Stimulated activated CD4-positive, alpha-beta T cell treated with anti-CD3 and anti-CD28 coated beads, TNF-alpha, amount 100 ng/mL, for 48 hours (primary cell): ENCODE measurements around the gene PDZD4.

Experiments
- DNase-seq, 3 donors: peaks; one replicate each; pipeline ENCODE4 v3.0.0-alpha.2; 2020; ENCODE audit warnings: low read depth in 3 of 3

PDZD4 gene, protein sequence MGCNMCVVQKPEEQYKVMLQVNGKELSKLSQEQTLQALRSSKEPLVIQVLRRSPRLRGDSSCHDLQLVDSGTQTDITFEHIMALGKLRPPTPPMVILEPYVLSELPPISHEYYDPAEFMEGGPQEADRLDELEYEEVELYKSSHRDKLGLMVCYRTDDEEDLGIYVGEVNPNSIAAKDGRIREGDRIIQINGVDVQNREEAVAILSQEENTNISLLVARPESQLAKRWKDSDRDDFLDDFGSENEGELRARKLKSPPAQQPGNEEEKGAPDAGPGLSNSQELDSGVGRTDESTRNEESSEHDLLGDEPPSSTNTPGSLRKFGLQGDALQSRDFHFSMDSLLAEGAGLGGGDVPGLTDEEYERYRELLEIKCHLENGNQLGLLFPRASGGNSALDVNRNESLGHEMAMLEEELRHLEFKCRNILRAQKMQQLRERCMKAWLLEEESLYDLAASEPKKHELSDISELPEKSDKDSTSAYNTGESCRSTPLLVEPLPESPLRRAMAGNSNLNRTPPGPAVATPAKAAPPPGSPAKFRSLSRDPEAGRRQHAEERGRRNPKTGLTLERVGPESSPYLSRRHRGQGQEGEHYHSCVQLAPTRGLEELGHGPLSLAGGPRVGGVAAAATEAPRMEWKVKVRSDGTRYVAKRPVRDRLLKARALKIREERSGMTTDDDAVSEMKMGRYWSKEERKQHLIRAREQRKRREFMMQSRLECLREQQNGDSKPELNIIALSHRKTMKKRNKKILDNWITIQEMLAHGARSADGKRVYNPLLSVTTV

DNA sequence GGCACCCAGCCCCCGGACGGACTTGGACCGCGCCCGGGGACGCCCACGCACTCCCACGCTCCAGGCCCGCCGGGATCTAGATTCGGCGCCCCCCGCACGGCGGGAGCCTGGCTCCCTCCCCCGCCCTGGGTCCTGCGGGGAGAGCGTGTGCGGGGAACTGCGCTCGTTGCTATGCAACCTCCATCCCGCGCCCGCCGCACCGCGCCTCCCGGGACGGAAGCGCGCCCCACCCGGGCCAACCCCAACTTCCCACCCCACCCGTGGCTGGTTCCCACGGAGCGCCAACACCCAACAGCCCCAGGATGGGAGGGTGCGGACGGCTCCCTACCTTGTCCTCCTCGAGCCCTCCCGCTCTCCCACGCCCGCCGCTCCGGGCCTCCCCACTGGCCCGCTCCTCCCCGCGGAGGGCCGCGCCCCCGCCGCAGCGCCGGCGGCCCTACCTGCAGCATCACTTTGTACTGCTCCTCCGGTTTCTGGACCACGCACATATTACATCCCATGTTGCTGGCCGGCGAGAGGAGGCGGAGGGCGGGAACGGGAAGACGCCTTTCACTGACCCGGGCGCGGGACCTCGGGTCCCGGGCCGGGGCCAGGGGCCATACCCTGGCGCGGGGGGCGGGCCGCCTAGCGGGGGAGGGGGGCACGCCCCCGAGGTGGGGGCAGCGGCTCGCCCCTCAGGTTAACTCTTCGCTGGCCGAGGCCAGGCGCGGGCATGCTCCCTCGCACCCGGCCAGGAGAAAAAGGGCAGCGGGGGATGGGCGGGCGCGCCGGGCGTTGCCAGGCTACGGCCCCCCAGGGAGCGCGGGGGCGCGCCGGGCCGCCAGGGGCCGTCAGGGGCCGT lies at the start of gene PDZD4:
Gene PDZD4 (minus strand): TSS at position 746 of the 841 bp plus-strand sequence. CDS start 246 bp downstream, at position 500.
- DNase-seq, result no peak

DNA sequence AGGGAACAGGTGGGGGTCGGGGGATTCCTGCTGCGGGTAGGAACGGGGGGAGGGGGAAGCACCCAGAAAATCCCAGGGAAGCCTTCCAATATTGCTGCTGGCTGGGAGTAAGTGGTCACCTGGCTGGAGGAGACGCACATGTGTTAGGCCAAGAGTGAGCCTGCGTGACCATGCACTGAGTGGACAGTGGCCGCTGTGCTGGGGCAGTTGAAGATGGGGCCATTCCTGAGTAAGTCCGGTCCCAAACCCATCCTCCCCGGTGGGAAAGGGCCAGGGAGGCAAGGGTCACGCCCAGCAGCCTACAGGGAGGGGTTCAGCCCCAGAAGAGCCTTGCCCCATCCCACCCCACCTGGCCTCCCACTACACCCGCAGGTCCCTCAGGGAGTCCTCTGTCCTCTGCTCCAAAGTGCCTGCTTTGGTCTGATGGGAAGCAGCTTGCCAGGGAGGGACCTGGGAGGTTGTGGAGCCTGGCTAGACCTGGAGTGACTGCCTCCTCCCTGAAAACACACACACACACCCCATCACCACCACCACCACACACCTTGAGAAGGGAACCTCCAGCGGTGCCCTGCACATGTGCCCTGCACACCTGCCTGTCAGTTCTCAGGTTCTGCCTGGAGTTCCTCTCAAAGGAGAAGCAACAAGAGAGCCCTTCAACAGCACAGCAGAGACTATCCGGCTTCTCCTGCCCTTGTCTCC lies 49.5 kb upstream of the PDZD4 start:
- no peak for DNase-seq

DNA sequence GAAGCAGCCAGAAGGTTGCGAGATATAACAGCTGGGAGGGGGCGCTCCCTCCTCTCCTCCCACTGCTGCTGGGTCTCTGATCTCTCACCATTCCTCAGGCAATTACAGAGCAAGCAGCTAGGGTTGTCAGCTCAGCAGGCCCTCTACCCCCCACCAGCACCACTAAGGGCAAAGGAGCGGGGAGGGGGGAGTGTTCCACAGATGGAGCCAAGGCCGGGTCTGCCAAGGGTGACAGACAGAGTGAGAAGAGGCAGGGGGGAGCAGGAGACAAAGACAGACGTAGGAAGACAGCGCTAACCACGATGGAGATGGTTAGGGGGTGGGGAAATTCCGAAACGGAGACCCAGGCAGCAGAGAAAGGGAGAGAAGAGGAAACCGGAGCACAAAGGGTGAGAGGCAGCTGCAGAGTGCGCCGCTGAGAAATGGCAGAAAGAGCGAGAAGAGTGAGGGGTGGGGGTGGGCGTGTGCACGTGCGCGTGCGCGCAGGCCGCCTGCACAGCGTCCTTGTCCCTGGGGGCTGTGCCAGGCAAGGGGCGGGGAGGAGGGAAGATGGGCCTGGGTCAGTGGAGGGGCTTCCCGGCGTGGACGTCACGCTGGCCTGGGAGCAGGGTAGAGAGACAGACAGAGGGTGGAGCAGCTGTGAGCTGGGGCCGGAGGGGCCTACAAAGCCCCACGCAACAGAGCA lies 48.8 kb upstream of the PDZD4 start:
- no peak for DNase-seq

DNA sequence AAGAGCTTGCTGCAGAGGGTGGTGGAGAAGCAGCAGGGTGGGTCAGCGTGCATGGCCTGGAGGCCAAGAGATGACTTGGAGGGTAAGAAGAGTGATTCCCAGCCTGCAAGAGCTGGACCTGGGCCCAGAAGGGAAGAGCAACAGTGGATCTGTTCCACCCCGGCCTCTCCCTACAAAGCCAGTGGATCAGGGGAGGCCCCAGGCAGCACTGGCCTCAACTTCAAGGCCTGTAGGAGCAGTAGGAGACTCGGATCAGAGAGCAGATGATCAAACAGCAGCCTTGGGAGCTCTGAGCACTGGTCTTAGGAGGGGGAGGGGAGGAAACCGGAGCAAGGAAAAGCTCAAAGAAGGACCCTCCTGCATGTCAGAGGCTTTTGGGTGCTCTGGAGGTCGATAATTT lies 48.0 kb upstream of the PDZD4 start:
- no peak for DNase-seq

DNA sequence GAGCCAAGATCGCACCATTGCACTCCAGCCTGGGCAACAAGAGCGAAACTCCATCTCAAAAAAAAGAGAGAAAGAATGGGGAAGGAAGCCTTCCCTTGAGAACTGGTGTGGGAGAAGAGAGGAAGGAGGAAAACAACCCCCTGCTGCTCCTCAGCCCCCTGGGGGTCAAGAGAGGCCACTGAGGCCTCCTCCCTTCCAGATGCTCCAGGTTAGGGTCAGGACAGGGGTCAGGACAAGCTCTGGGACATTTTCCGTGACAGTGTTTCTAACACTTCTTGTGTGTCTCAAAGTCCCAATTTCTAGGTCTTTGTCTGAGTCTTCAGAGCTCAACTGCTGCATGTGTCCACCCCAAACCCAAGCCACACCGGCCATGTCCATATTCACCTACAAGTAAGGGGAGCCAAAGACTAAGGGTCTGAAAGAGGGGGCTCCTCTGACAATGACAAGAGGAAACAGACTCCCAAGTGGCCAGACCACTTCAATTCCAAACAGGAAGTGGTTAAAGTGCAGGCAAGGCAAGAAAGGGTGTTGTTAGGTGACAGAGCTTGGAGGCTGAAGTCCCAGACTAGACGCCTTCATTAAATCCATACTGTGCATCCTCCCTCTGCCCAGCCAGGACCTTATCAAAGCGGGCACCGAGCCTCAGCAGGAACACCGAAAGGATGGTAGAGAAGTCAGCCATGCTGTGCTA lies 47.4 kb upstream of the PDZD4 start:
- no peak for DNase-seq

DNA sequence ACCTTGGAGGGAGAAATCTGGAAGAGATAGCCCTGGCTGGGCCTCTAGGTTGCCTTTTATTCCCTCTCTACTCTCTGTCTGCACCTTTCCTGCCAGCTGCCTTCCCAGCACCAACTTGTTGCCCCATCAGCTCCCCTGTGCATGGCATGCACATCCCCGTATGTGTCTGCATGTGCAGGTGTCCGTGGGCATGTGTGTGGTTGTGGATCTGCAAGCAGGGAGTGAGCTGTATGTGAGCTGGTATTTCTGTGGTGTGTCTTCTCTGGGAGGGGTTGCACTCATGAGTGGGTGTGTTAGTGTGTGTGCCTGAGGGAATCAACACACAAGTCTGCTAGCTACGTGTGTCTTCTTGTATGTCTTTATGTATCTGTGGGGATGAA lies 45.8 kb upstream of the PDZD4 start:
- no peak for DNase-seq

DNA sequence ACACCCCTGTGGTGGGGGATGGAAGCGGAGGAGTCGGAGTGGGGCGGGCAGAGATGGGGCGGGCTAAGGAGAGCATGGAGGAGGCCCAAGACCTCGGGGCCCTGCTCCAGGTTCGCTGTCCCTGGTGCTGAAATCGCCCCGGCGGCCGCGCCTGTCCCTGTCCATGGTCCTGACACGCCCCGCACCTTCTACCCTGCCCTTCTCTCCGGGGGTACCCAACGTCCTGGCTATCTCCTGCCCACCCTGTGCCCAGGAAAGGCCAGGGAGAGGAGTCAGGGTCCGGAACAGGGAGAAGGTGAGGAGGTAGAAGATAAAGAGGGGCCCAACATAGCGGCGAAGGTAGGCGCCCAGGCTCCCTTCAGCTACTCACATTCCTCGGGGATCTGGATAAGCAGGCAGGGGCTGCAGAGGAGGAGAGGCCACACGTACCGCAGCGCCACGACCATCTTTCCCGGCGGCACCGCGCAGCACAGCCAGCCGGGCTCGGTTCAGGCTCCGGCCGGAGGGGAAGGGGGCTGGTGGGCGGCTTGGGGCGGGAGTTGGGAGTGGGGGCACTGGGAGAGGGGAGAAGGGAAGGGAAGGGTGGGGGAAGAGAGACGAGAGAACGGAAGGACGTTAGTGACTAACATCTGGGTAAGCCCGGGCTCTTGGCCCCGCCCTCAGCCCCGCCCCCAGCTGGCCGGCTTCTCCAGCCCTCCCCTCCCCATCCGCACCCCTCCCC lies 45.2 kb upstream of the PDZD4 start:
- DNase-seq, result peak; percentile 19 to 54 (median 39)

DNA sequence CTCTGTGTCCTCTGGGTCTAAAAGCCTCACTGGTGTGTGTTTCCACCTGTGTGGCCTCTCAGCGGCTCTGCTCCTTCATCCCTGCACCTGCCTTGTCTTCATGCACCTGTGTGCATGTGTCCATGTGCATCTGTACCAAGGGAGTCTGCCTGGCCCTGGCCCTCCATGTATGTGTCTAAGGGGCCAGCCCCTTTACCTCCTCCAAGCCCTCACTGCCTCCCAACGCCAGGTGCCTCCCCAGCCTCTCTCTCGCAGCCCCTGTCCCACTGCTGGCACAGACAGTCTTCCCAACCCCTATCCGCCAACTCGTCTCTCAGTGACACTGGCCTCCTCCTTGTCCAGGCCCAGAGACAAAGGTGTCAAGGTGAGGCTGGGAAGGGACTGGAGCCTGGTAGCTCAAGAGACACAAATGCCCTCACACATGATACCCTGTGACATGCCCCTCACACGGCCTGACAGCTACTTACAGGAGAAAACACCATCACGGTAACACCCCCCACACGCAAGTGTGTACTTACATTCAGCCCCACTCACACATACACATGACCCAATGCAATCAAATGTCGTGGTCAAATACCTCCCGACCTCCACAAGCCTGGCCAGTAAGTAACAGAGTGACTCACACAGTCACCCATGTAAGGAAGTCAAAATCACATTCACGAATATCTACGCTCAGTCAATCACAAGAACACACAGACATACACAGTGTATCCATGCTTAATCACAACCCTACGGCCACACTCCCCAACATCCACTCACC lies 44.2 kb upstream of the PDZD4 start:
- DNase-seq, result no peak

DNA sequence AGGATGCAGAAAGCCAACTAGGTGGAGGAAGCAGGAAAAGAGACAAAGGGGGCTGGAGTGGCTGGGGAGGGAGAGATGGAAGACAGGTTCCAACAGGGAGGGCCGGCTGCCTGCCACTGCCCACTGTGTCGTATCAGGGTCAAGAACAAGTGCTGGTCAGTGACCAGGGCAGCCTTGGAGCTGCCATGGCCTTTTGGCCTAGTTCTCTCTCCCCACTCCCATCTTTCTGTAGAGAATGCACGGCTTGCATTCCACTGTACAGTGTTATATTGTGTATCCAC lies 43.7 kb upstream of the PDZD4 start:
- no peak for DNase-seq

DNA sequence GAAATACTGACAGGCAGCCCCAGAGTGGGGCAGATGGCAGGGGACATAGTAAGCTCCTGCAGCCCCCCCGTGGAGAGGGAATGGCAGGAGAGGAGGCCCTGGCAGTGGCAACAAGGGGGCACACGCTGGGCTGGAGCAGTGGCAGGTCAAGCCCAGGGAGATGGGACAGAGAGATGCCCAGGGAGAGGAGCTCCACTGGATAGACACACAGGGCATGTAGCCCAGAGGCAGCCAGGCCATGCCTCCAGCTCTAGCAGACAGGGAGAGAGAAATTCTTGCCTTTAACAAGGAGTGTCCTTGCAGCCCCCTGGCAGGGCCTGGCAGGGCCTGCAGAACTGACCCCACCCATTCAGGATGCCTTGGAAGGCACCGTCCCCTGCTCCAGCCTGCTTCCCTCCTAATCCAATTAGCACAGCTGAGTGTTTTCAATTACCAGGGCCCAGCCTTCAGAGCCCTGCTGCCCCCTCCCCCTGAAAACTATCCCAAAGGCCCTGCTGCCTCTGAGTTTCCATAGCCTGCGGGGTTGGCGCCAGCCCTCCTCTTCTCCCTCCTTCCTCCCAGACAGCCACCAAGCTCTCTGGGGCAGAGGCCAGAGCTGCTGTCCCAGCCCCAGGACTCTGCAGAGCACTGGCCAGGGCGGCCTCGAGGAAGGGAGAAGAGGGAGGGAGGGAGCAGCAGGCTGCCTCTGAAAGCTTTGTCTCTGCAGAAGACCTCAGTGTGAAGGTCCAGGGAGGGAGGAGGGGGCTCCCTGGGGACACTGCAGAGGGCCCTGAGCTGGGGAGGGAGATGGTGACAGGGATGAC lies 43.1 kb upstream of the PDZD4 start:
- DNase-seq, result no peak

DNA sequence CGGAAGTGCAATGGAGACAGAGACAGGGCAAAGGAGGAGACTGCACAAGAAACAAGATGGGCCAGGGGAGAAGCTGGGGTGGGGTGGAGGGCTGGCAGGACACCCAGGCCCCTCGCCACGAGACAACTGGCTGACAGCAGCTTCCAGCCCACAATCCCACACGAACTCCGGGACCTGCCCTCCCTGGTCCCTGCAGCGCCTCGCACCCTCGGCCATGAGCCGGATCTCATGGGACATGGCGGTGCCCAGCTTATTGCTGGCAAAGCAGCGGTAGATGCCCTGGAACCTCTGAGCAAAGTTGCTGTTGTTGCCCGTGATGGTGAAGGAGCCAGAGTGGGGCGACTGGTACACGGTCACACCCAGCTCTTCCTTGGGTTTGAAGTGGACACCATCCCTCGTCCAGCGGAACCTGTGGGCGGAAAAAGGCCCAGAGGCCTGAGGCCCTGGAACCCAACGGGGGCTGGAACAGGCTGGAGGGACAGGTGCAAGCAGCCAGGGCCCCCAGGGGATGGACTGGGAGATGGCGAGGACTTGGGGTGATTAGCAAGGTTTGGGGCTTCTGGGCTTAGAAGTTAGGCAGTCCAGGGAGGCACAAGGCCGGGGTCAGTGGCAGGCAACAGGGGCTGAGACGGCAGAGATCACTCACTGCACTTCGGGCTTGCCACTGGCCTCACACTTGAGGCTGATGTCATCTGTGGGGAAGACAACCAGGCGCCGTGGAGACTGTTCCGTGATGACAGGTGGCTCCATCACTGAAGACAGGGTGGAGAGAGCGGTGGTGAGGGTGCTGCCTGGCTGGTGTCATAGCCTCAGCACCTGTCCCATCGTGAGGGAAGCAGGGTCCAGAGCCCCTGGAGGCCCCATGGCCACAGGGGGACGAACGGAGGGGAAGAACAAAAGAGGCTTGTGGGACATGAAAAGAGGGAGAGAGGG lies 41.9 kb upstream of the PDZD4 start:
- no peak for DNase-seq

DNA sequence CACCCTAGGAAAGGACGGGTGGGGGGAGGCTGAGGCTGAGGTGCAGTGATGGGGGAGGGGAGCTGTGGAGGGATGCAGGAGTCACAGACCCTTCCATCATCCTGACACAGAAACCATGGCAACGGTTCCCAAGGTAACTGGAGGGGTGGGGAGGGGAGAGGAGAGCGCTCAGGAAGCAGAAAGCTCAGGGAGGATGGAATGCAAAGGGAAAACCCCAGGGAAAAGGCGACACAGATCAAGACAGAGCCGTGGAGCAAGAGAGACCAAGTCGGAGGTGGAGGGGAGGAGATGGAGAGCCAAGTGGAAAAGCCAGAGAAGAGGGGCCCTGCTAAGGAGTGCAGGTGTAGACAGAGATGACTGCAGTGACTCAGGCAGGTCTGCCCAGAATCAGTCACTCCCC lies 41.1 kb upstream of the PDZD4 start:
- DNase-seq, result no peak

DNA sequence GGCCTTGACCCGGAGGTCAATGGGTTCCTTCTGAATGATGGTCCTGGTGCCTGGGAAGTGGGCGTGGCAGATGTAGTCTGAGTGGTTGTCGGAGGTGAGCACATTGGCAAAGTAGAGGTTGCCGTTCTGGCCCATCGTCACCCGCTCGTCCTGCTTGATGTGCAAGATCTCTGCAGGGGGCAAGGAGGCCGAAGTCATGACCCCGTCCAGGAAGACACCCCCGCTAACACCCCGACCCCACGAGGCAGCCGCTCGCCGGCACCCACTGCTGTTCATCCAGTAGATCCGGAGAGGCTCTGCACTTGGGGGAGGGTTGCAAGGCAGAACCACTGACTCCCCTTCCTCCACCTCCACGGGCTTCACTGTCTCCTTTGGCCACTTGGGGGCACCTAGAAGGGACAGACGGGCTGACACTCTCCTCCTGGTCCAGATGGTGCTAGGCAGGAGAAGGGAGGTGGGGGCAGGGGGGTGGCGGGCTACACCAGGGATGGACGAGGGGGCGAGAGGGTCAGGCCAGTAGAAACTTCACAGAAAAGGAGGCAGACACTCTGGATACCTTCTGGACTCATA lies 40.5 kb upstream of the PDZD4 start:
- DNase-seq, result no peak

DNA sequence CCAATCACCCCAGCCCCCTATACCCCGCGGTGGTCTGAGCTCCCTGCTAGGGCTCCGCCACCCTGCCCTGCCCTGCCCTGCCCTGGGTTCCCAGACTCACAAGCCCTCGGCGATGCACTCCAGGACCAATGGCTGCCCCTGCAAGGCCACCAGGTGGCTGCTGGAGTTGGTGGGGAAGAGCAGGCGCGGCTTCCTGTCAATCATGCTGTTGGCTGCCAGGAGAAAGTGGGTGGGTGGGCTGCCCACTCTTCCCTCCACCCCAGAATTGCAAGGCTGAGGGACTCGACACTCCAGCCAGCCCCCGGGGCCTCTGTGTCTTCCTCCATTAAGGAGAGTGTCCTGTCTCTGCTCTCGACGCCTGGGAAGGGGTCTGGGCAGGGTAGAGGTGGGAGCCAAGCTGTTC lies 39.9 kb upstream of the PDZD4 start:
- no peak for DNase-seq

DNA sequence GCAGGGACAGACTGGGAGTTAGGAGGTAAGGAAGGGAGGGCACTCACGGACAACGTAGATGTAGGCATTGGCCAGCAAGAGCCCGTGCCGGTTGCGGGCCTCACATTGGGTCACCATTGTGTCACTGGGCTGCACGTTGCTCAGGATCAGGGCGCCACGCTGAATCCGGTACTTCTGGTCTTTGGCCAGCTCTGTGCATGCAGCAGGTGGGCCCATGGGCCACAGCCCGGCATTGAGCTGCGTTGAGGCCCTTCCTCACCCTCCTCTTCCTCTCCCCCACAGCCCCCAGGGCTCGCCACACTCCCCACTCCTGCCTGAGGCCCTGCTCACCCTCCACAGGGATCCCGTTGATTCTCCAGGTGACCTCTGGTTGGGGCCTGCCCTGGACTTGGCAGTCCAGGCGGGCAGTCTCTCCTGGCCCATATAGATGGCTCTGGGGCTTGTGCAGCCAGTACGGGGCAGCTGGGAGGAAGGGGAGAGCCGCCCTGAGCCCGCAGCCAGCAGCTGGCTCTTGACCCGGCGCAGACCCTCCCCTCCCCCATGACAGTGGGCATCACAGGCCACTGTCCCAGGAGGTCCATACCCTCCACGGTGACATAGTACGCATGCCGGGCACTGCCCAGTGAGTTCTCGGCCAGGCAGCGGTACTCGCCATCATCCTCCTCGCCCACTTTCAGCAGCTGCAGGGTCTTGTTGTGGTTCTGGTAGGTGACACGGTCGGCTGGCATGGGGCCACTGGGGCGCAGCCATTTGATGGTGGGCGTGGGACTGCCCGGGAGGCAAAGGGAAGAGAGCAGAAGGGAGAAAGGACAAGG lies 39.3 kb upstream of the PDZD4 start:
- DNase-seq, result no peak
